Endothelial cell of umbilical vein (primary cell): Measurements from ENCODE around the gene CDH11. TPM values are rescaled to one million over a fixed set of nuclear protein-coding genes. Genes with fewer than 3 reads are reported as not detected.

Experiments used
- BruUV-seq: library from RNA; stranded (reverse); fragments of 400-500 nt; replicated peaks from 2 replicates; lab custom pipeline; 2021; lab: Mats Ljungman, UMichigan
- CTCF ChIA-PET: fragments of 300-600, 350-600 bp; sonication (Branson Sonifier 250); formaldehyde crosslinking; loops from one replicate; lab custom pipeline; 2021; ENCODE audit warnings: antibody characterized with exemption, inconsistent platforms; lab: Charles Lee
- POLR2A ChIA-PET: fragments of 300-600, 350-600 bp; sonication (Branson Sonifier 250); formaldehyde crosslinking; loops from one replicate; lab custom pipeline; 2021; ENCODE audit warnings: antibody characterized with exemption, inconsistent platforms; lab: Charles Lee
- DNase-seq: peaks from one replicate; pipeline ENCODE4 v3.0.0-alpha.2; 2011; ENCODE audit warnings: low read depth, low spot score
- FAIRE-seq: peaks from 2 replicates; lab custom pipeline; 2011; peaks lifted over from hg19 to GRCh38; lab: Jason Lieb, UNC
- H2AFZ ChIP-seq: 2 replicates; pipeline ENCODE4 v1.6.0; 2012; ENCODE audit warnings: low read depth, low read length, control low read depth, inconsistent platforms
- H3K27ac ChIP-seq: 2 replicates; pipeline ENCODE4 v1.5.1; 2011; ENCODE audit warnings: low read depth, mild to moderate bottlenecking, control low read depth, low read length, moderate library complexity; ENCODE audit not compliant: insufficient read depth
- H3K27me3 ChIP-seq, 2 experiments: 2 replicates each; pipeline versions ENCODE4 v1.6.0 to v1.6.1; 2011; ENCODE audit warnings: low read length in 2 of 2, mixed read lengths in 1 of 2; ENCODE audit not compliant: control insufficient read depth in 2 of 2, insufficient read depth in 2 of 2
- H3K36me3 ChIP-seq, 2 experiments: 2 replicates in 1 of 2; 3 replicates in 1 of 2; pipeline ENCODE4 v1.5.1; 2011; ENCODE audit warnings: low read length in 2 of 2, mild to moderate bottlenecking in 1 of 2, moderate library complexity in 1 of 2; ENCODE audit not compliant: control insufficient read depth in 2 of 2, insufficient read depth in 2 of 2; ENCODE audit errors: extremely low read depth in 1 of 2
- H3K4me1 ChIP-seq: 3 replicates; pipeline ENCODE4 v1.5.1; 2011; ENCODE audit warnings: mild to moderate bottlenecking, low read length; ENCODE audit not compliant: control insufficient read depth, insufficient read depth; ENCODE audit errors: extremely low read depth
- H3K4me2 ChIP-seq: 2 replicates; pipeline ENCODE4 v1.6.1; 2011; ENCODE audit warnings: low read length, control low read depth, mixed read lengths; ENCODE audit not compliant: insufficient read depth
- H3K4me3 ChIP-seq, 3 experiments: fragments of 200-600 bp in 1 of 3; sonication (generic), shearing (Covaris generic) in 1 of 3; replicated peaks in 1 of 3; 2 replicates each; pipeline ENCODE4 v1.5.1; 2011 to 2016; ENCODE audit warnings: control low read depth in 3 of 3, low read length in 3 of 3, mild to moderate bottlenecking in 2 of 3, inconsistent platforms in 1 of 3, low read depth in 1 of 3, moderate library complexity in 1 of 3; ENCODE audit not compliant: insufficient read depth in 1 of 3
- H3K79me2 ChIP-seq: 2 replicates; pipeline ENCODE4 v1.6.0; 2012; ENCODE audit warnings: low read length, inconsistent platforms; ENCODE audit not compliant: control insufficient read depth, insufficient read depth
- H3K9ac ChIP-seq: replicated peaks from 2 replicates; pipeline ENCODE3; 2011; ENCODE audit warnings: low read length, control low read depth; ENCODE audit not compliant: insufficient read depth; ENCODE audit errors: extremely low read depth
- H3K9me1 ChIP-seq: replicated peaks from 3 replicates; pipeline ENCODE4 v1.6.0; 2011; ENCODE audit warnings: mild to moderate bottlenecking, low read length; ENCODE audit not compliant: control insufficient read depth, insufficient read depth; ENCODE audit errors: extremely low read depth
- H3K9me3 ChIP-seq: replicated peaks from 2 replicates; pipeline ENCODE4 v1.5.1; 2012; ENCODE audit warnings: low read length, inconsistent platforms; ENCODE audit not compliant: control insufficient read depth, insufficient read depth
- H4K20me1 ChIP-seq: replicated peaks from 2 replicates; pipeline ENCODE3; 2011; ENCODE audit warnings: mild to moderate bottlenecking, low read length; ENCODE audit not compliant: control insufficient read depth, insufficient read depth; ENCODE audit errors: extremely low read depth
- EZH2 ChIP-seq: IDR thresholded peaks from 2 replicates; pipeline ENCODE4 v1.6.1; 2012; ENCODE audit warnings: borderline replicate concordance, low read depth, mild to moderate bottlenecking, moderate library complexity, low read length, inconsistent platforms; ENCODE audit not compliant: severe bottlenecking
- FOS ChIP-seq: IDR thresholded peaks from 2 replicates; pipeline ENCODE4 v1.6.1; 2011; ENCODE audit warnings: mild to moderate bottlenecking, low read length, moderate library complexity, borderline replicate concordance; ENCODE audit not compliant: insufficient read depth
- GATA2 ChIP-seq: IDR thresholded peaks from 2 replicates; pipeline ENCODE4 v1.7.0; 2011; ENCODE audit warnings: low read depth, mild to moderate bottlenecking, moderate library complexity, mixed read lengths, low read length; ENCODE audit not compliant: insufficient read length, insufficient read depth
- JUN ChIP-seq: IDR thresholded peaks from 2 replicates; pipeline ENCODE4 v1.6.1; 2011; ENCODE audit warnings: borderline replicate concordance, low read depth; ENCODE audit not compliant: insufficient read length, insufficient read depth
- MAX ChIP-seq: IDR thresholded peaks from 2 replicates; pipeline ENCODE4 v1.6.1; 2011; ENCODE audit not compliant: insufficient read depth, insufficient read length
- MYC ChIP-seq: IDR thresholded peaks from one replicate; pipeline ENCODE4 v1.6.1; 2011; ENCODE audit warnings: mild to moderate bottlenecking, low read depth, low read length
- POLR2A ChIP-seq: IDR thresholded peaks from 2 replicates; pipeline ENCODE4 v1.6.1; 2012; ENCODE audit warnings: low read depth, mild to moderate bottlenecking, control low read depth, low read length
- POLR2AphosphoS5 ChIP-seq: IDR thresholded peaks from 2 replicates; pipeline ENCODE4 v1.6.1; 2012; ENCODE audit warnings: low read depth, mild to moderate bottlenecking, control low read depth, low read length, moderate library complexity; ENCODE audit not compliant: insufficient read depth
- dilution Hi-C: fragments of 300-500 bp; cut with MboI; formaldehyde crosslinking; loops from one replicate; pipeline ENCODE4 v1.15.0; 2019; ENCODE audit warnings: low sequenced_read_pairs; ENCODE audit not compliant: extremely low pct_ligation_motif_present
- intact Hi-C: fragments of 100-400 bp; cut with micrococcal nuclease; formaldehyde crosslinking; loops from one replicate; pipeline ENCODE4 v1.10.0; 2022
- polyA plus RNA-seq, 4 experiments: library from polyadenylated mRNA; depleted of rRNA in 3 of 4; stranded (reverse) in 3 of 4; unstranded in 1 of 4; fragments of >200 nt; gene quantifications; 2 replicates each; pipeline versions ENCODE4 v1.2.1 to v1.2.3, GENCODE V29; 2011 to 2012; ENCODE audit warnings: missing spikeins in 1 of 4
- total RNA-seq: library from RNA; stranded (reverse); gene quantifications from 2 replicates; pipeline ENCODE4 v1.2.3, GENCODE V29; 2021
- TF ChIP-seq, protein P1 (sequence below), 2 donors: IDR thresholded peaks; 1 replicate in 1 of 2; 2 replicates in 1 of 2; pipeline ENCODE4 v1.5.1; 2011; ENCODE audit warnings: low read length in 2 of 2, mild to moderate bottlenecking in 2 of 2, moderate library complexity in 2 of 2, control low read depth in 1 of 2, inconsistent platforms in 1 of 2, low read depth in 1 of 2; ENCODE audit not compliant: insufficient read depth in 1 of 2; ENCODE audit errors: extremely low read depth in 1 of 2

The CDH11 gene
- total and polyA plus RNA-seq, 2 donors (not counting 3 experiments of a cell fraction or from before 2014, with no cell fraction given) = 30.4 to 32.7 TPM

DNA sequence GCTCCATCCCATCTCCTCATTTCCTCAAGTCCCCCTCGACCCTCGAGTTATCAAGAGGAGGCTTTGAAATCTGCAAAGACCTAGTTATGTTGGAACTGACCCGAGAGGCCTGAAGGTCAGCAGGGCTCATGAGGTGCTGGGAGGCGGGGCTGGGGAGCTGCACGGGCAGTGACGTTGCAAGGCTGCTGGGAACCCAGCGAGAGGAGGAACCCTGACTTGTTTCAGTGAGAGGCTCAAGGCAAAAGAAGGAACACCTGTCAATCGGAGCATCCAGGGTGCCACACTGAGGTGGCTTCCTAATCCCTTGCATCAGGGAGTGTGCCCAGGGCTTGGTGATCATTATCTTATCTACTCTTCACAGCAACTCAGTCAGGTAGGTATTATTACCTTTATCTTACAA lies 86.9 kb downstream of the CDH11 start:
- Histone ChIP-seq H3K4me3 (no peak overlapping the region), H3K9ac (no peak overlapping the region), H3K4me2 (no peak overlapping the region), H3K79me2 (no peaks in the 10 kb centered on the region), H3K9me3 (no peaks in the 10 kb centered on the region), H3K9me1 (no peaks in the 10 kb centered on the region), H3K27me3 (no peaks in the 10 kb centered on the region), H2AFZ (no peak overlapping the region), H3K36me3 (no peaks in the 10 kb centered on the region), H3K4me1 (no peaks in the 10 kb centered on the region), H3K27ac (no peak overlapping the region), H4K20me1 (no peaks in the 10 kb centered on the region)
- dilution Hi-C loops (no loop called here), intact Hi-C loops (no loop called here)
- CTCF ChIA-PET = interaction anchor here (0.6 kb wide), 1 partner anchor 81 kb away, joined by 4 read pairs; no protein-coding TSS in a partner anchor
- DNase-seq (no peak), FAIRE-seq (no peak)
- POLR2A ChIA-PET = no interaction called here
- BruUV-seq = no TSS peak
- TF ChIP-seq, protein P1, sequence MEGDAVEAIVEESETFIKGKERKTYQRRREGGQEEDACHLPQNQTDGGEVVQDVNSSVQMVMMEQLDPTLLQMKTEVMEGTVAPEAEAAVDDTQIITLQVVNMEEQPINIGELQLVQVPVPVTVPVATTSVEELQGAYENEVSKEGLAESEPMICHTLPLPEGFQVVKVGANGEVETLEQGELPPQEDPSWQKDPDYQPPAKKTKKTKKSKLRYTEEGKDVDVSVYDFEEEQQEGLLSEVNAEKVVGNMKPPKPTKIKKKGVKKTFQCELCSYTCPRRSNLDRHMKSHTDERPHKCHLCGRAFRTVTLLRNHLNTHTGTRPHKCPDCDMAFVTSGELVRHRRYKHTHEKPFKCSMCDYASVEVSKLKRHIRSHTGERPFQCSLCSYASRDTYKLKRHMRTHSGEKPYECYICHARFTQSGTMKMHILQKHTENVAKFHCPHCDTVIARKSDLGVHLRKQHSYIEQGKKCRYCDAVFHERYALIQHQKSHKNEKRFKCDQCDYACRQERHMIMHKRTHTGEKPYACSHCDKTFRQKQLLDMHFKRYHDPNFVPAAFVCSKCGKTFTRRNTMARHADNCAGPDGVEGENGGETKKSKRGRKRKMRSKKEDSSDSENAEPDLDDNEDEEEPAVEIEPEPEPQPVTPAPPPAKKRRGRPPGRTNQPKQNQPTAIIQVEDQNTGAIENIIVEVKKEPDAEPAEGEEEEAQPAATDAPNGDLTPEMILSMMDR (IDR thresholded peaks at IDR 0.05; ENCODE audit: extremely low read depth in 1 of 2, insufficient read depth in 1 of 2, low read depth in 1 of 2, low read length in 2 of 2) = no peak
- TF ChIP-seq EZH2 (no peak), MYC (no peak), JUN (no peak), POLR2A (no peak), FOS (no peak), POLR2AphosphoS5 (no peak), MAX (no peak), GATA2 (no peak)
